SK-N-SH (cell line): Measurements from ENCODE around the gene HSP90AA1. TPM values are rescaled to one million over a fixed set of nuclear protein-coding genes. Genes with fewer than 3 reads are reported as not detected.

ENCODE experiments used
- CTCF ChIA-PET: fragments of 300-600, 350-600 bp; formaldehyde crosslinking; extraction: SDS; loops from one replicate; lab custom pipeline; 2021; lab: Yijun Ruan, JAX
- POLR2A ChIA-PET: fragments of 350-600 bp; sonication (Branson Sonifier 250); formaldehyde crosslinking; extraction: SDS; loops from one replicate; lab custom pipeline; 2020; ENCODE audit warnings: antibody characterized with exemption, inconsistent platforms; lab: Yijun Ruan, JAX
- DNase-seq: peaks from one replicate; pipeline ENCODE4 v3.0.0; 2012
- H2AFZ ChIP-seq: fragments of 200-600 bp; sonication (generic); 2 replicates; pipeline ENCODE4 v1.8.1; 2016; ENCODE audit warnings: antibody characterized with exemption, mild to moderate bottlenecking, low read depth
- H3F3A ChIP-seq: fragments of 200-600 bp; sonication (generic); replicated peaks from 2 replicates; pipeline ENCODE3; 2016; ENCODE audit warnings: antibody characterized with exemption, mild to moderate bottlenecking; ENCODE audit not compliant: insufficient read depth
- H3K27ac ChIP-seq, 2 experiments: fragments of 200-500 bp in 1 of 2; fragments of 200-600 bp in 1 of 2; sonication (Bioruptor generic) in 1 of 2; sonication (generic), shearing (Covaris generic) in 1 of 2; 2 replicates each; pipeline versions ENCODE4 v1.5.1 to v1.6.1; 2014 to 2016; ENCODE audit warnings: low read depth in 2 of 2, inconsistent platforms in 1 of 2, low read length in 1 of 2, mild to moderate bottlenecking in 1 of 2, mixed read lengths in 1 of 2
- H3K27me3 ChIP-seq: fragments of 200-600 bp; sonication (generic), shearing (Covaris generic); 2 replicates; pipeline ENCODE4 v1.6.1; 2016; ENCODE audit warnings: mixed run types; ENCODE audit not compliant: insufficient read depth
- H3K36me3 ChIP-seq, 2 experiments: fragments of 200-500 bp in 1 of 2; fragments of 200-600 bp in 1 of 2; sonication (Bioruptor generic) in 1 of 2; sonication (generic) in 1 of 2; replicated peaks in 1 of 2; 2 replicates each; pipeline versions ENCODE3 to v1.5.1; 2014 to 2016; ENCODE audit warnings: low read length in 1 of 2, mild to moderate bottlenecking in 1 of 2; ENCODE audit not compliant: insufficient read depth in 2 of 2, control insufficient read depth in 1 of 2
- H3K4me1 ChIP-seq, 2 experiments: fragments of 200-500 bp in 1 of 2; fragments of 200-600 bp in 1 of 2; sonication (Bioruptor generic) in 1 of 2; sonication (generic), shearing (Covaris generic) in 1 of 2; 2 replicates each; pipeline versions ENCODE4 v1.5.1 to v1.6.1; 2014 to 2016; ENCODE audit warnings: low read depth in 1 of 2, low read length in 1 of 2, mixed run types in 1 of 2; ENCODE audit not compliant: insufficient read depth in 2 of 2, control insufficient read depth in 1 of 2
- H3K4me2 ChIP-seq: fragments of 200-600 bp; sonication (generic), shearing (Covaris generic); 2 replicates; pipeline ENCODE4 v1.6.1; 2017; ENCODE audit warnings: mixed run types
- H3K4me3 ChIP-seq, 2 experiments: fragments of 200-500 bp in 1 of 2; fragments of 200-600 bp in 1 of 2; sonication (Bioruptor generic) in 1 of 2; sonication (generic), shearing (Covaris generic) in 1 of 2; 2 replicates each; pipeline versions ENCODE4 v1.5.1 to v1.8.1; 2014 to 2016; ENCODE audit warnings: low read depth in 2 of 2, inconsistent platforms in 1 of 2, low read length in 1 of 2, mild to moderate bottlenecking in 1 of 2, mixed read lengths in 1 of 2, moderate library complexity in 1 of 2
- H3K79me2 ChIP-seq: fragments of 200-600 bp; sonication (generic); 2 replicates; pipeline ENCODE4 v1.8.1; 2017; ENCODE audit warnings: mild to moderate bottlenecking; ENCODE audit not compliant: insufficient read depth
- H3K9ac ChIP-seq: fragments of 200-600 bp; sonication (generic); 2 replicates; pipeline ENCODE4 v1.6.1; 2017; ENCODE audit warnings: mixed run types
- H3K9me2 ChIP-seq: fragments of 200-600 bp; sonication (generic); 2 replicates; pipeline ENCODE4 v1.6.1; 2017; ENCODE audit warnings: mixed run types
- H3K9me3 ChIP-seq: fragments of 200-600 bp; sonication (generic); 2 replicates; pipeline ENCODE4 v1.6.1; 2017; ENCODE audit warnings: mixed run types, mild to moderate bottlenecking, moderate library complexity
- H4K20me1 ChIP-seq: fragments of 200-600 bp; sonication (generic); 2 replicates; pipeline ENCODE4 v1.6.1; 2017; ENCODE audit warnings: mild to moderate bottlenecking, mixed run types; ENCODE audit not compliant: insufficient read depth
- EZH2phosphoT487 ChIP-seq: fragments of 200-600 bp; sonication (generic); IDR thresholded peaks from 2 replicates; pipeline ENCODE4 v1.6.1; 2017; ENCODE audit warnings: low read depth, mixed run types, mild to moderate bottlenecking, antibody characterized with exemption, moderate library complexity, borderline replicate concordance
- FOSL2 ChIP-seq: IDR thresholded peaks from 2 replicates; pipeline ENCODE4 v1.4.0; 2012; ENCODE audit warnings: low read depth, mild to moderate bottlenecking, moderate library complexity, borderline replicate concordance
- FOXJ3 ChIP-seq: sonication (generic); formaldehyde crosslinking; IDR thresholded peaks from 2 replicates; pipeline ENCODE4 v1.5.1; 2020; ENCODE audit warnings: mild to moderate bottlenecking, missing genetic modification reagents
- JUND ChIP-seq: IDR thresholded peaks from 2 replicates; pipeline ENCODE4 v1.4.0; 2012
- MXI1 ChIP-seq: IDR thresholded peaks from 2 replicates; pipeline ENCODE4 v1.6.1; 2012; ENCODE audit warnings: mild to moderate bottlenecking, low read depth, low read length, improper control_type of control experiment
- NRF1 ChIP-seq: IDR thresholded peaks from 2 replicates; pipeline ENCODE4 v1.6.1; 2012; ENCODE audit warnings: low read depth, mild to moderate bottlenecking, low read length
- RCOR1 ChIP-seq: fragments of 150-350 bp; IDR thresholded peaks from 2 replicates; pipeline ENCODE4 v1.6.1; 2017; ENCODE audit warnings: antibody characterized with exemption, low read length
- RXRA ChIP-seq: IDR thresholded peaks from 2 replicates; pipeline ENCODE4 v1.4.0; 2012; ENCODE audit warnings: low read depth, mild to moderate bottlenecking, borderline replicate concordance
- SIN3A ChIP-seq: IDR thresholded peaks from 2 replicates; pipeline ENCODE4 v1.6.1; 2012; ENCODE audit warnings: low read depth, mild to moderate bottlenecking, low read length, moderate library complexity, borderline replicate concordance
- TEAD4 ChIP-seq: IDR thresholded peaks from 2 replicates; pipeline ENCODE4 v1.4.0; 2012; ENCODE audit warnings: mild to moderate bottlenecking, borderline replicate concordance; ENCODE audit not compliant: insufficient read depth
- WGBS: methylation state at CpG from one replicate; pipeline ENCODE4 v1.1.6; 2017; ENCODE audit warnings: low lambda C conversion rate; 5-methylcytosine and 5-hydroxymethylcytosine counted together
- polyA plus RNA-seq, 3 experiments: library from polyadenylated mRNA; depleted of rRNA; stranded (reverse); fragments of >200 nt; gene quantifications; 2 replicates each; pipeline ENCODE4 v1.2.3, GENCODE V29; 2012
- TF ChIP-seq, protein P1 (sequence below): IDR thresholded peaks from 2 replicates; pipeline ENCODE4 v1.4.0; 2012; ENCODE audit warnings: low read depth

Gene HSP90AA1
- polyA plus RNA-seq, 1 of the 3 experiments (the other 2 are of a cell fraction): 269 TPM

DNA sequence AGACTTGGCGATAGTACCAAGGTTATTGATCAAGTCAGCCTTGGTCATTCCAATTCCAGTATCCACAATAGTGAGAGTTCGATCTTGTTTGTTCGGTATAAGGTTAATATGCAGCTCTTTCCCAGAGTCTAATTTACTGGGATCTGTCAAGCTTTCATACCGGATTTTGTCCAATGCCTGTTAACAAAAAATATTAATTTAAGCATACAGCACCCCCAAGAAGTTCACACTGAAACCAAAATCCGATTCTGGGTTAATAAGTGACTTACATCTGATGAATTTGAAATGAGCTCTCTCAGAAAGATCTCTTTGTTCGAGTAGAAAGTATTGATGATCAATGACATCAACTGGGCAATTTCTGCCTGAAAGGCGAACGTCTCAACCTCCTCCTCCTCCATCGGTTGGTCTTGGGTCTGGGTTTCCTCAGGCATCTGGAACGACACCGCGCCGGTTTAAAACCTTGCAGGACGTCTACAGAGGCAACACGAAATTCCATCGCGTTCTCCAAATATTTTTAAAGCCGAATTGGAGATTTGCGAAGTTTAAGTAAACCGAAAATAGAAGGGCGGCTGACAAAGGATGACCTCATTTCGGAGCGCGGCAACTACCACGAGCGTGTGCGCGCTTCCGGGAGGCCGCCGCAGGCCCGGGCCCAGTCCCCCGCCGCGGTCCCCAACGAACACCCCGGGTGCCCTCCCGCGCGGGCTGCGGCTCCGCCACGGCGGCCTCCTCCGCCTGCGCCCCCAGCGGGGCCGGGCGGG is 716 bp downstream of the HSP90AA1 start:
- H3K27me3 ChIP-seq: no peaks in the 10 kb centered on the region
- H3K4me1 ChIP-seq: peaks cover 28 to 32% of the 10 kb centered on the region in 2 experiments
- POLR2A ChIA-PET: interaction anchor here (1.7 kb wide), 1 partner anchor 13 kb away, joined by 3 read pairs; no protein-coding TSS in a partner anchor
- CTCF ChIA-PET: interaction anchor here (0.6 to 2.9 kb wide), 7 partner anchors 10 to 379 kb away, joined by 3 to 15 read pairs (median 6); no protein-coding TSS in a partner anchor
- H3K4me3 ChIP-seq: peak overlapping the region; percentile 81 to 94
- H4K20me1 ChIP-seq: peaks cover 48% of the 10 kb centered on the region
- peaks cover 46 to 51% of the 10 kb centered on the region in 2 experiments for H3K36me3 ChIP-seq
- H3F3A ChIP-seq: peaks cover 27% of the 10 kb centered on the region
- peak overlapping the region; percentile 86 to 89; a peak in 3 of 4 replicates for H3K27ac ChIP-seq
- H3K9me3 ChIP-seq: no peaks in the 10 kb centered on the region
- peak overlapping the region; percentile 94 for H3K9ac ChIP-seq
- no peak overlapping the region for H2AFZ ChIP-seq
- peak; percentile 73 for DNase-seq
- peak overlapping the region; percentile 93 for H3K4me2 ChIP-seq
- WGBS: under 1% methylated on average over 27 of the region's 49 CpGs
- H3K9me2 ChIP-seq: no peaks in the 10 kb centered on the region
- peaks cover 51% of the 10 kb centered on the region for H3K79me2 ChIP-seq
- no peak for TF ChIP-seq SIN3A
- no peak for TF ChIP-seq RXRA
- TF ChIP-seq, protein P1, sequence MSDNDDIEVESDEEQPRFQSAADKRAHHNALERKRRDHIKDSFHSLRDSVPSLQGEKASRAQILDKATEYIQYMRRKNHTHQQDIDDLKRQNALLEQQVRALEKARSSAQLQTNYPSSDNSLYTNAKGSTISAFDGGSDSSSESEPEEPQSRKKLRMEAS: peak; percentile 56

DNA sequence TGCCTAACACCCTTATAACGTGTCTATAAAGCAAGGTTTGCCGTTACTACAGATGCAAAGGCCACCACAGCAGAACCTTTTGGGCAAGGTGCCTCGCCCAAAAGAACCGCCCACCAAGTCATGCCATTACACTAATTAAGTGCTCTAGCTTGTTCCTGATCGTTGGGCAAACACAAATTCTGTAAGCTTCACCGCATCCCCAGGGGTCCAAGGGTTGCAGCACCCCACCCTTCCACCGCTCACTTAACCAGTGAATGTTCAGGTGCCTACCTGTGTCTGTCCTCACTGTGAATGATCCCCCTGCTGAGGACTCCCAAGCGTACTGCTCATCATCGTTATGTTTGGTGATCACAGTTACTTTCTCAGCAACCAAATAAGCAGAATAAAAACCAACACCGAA is 1.4 kb downstream of the HSP90AA1 start:
- Histone ChIP-seq H3K4me1 (peaks cover 28 to 32% of the 10 kb centered on the region in 2 experiments), H3K27me3 (no peaks in the 10 kb centered on the region), H3K9ac (peak overlapping the region; percentile 94), H3K36me3 (peaks cover 52 to 57% of the 10 kb centered on the region in 2 experiments), H3K4me3 (peak overlapping the region; percentile 81 to 94), H3K9me3 (no peaks in the 10 kb centered on the region), H2AFZ (no peak overlapping the region), H3K9me2 (no peaks in the 10 kb centered on the region), H3F3A (peaks cover 32% of the 10 kb centered on the region), H3K4me2 (peak overlapping the region; percentile 93), H3K79me2 (peaks cover 51% of the 10 kb centered on the region), H3K27ac (no peak overlapping the region; a peak in 2 of 4 replicates), H4K20me1 (peaks cover 48% of the 10 kb centered on the region)
- no peak for DNase-seq
- WGBS: 27% methylated on average over 10 of the region's 10 CpGs
- TF ChIP-seq MXI1 (no peak), NRF1 (no peak), JUND (no peak), FOSL2 (no peak), EZH2phosphoT487 (no peak), FOXJ3 (no peak), RCOR1 (no peak), TEAD4 (no peak)
- ChIA-PET POLR2A (interaction anchor here (1.7 kb wide), 1 partner anchor 14 kb away, joined by 3 read pairs; no protein-coding TSS in a partner anchor), CTCF (interaction anchor here (0.6 to 2.6 kb wide), 6 partner anchors 11 to 378 kb away, joined by 3 to 8 read pairs (median 6); no protein-coding TSS in a partner anchor)
